Breast epithelium (tissue), 3 donors: ENCODE data around the gene CDIPT.

Experiments
- POLR2A ChIP-seq: fragments of 450-650 bp; IDR thresholded peaks from one replicate; pipeline ENCODE4 v1.6.1; 2016; ENCODE audit warnings: antibody characterized with exemption, mild to moderate bottlenecking, moderate library complexity
- TF ChIP-seq, protein P1 (sequence below), 3 donors: fragments of 450-650 bp; IDR thresholded peaks; one replicate each; pipeline ENCODE4 v1.5.1; 2016 to 2017; ENCODE audit warnings: antibody characterized with exemption in 3 of 3, mild to moderate bottlenecking in 3 of 3, moderate library complexity in 3 of 3

DNA sequence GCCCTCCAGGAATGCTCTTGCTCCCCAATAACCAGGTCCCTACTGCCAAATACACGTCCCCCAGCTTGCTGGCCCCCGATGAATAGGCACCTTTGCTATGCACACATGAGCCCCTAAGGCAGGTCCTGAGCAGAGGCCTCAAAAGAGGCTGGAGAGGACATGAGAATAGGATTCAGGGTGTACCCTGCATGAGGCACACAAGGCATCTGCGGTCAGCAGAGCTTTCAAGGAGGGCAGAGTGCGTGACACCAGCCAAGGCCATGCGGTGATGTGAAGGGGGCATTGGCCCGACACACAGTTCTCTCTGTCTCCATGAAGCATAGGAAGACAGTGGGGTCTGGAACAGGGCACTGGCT is 29.4 kb upstream of the CDIPT start:
- TF ChIP-seq, protein P1, sequence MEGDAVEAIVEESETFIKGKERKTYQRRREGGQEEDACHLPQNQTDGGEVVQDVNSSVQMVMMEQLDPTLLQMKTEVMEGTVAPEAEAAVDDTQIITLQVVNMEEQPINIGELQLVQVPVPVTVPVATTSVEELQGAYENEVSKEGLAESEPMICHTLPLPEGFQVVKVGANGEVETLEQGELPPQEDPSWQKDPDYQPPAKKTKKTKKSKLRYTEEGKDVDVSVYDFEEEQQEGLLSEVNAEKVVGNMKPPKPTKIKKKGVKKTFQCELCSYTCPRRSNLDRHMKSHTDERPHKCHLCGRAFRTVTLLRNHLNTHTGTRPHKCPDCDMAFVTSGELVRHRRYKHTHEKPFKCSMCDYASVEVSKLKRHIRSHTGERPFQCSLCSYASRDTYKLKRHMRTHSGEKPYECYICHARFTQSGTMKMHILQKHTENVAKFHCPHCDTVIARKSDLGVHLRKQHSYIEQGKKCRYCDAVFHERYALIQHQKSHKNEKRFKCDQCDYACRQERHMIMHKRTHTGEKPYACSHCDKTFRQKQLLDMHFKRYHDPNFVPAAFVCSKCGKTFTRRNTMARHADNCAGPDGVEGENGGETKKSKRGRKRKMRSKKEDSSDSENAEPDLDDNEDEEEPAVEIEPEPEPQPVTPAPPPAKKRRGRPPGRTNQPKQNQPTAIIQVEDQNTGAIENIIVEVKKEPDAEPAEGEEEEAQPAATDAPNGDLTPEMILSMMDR (IDR thresholded peaks at IDR 0.05), result no peak
- TF ChIP-seq POLR2A, result no peak
